Ovary (tissue), 9 donors: ENCODE results near the gene UBAC1. TPM values are rescaled to one million over a fixed set of nuclear protein-coding genes. Genes with fewer than 3 reads are reported as not detected.

Experiments
- DNase-seq, 5 donors: peaks; one replicate each; pipeline ENCODE4 v3.0.0-alpha.2; 2019 to 2020
- H3K27ac ChIP-seq, 2 donors: fragments of 200-600 bp; one replicate each; pipeline versions ENCODE4 v1.5.1 to v1.8.0; 2019 to 2022
- H3K27me3 ChIP-seq: fragments of 200-600 bp; one replicate; pipeline ENCODE4 v1.8.0; 2022
- H3K36me3 ChIP-seq: fragments of 200-600 bp; sonication (generic); one replicate; pipeline ENCODE4 v1.5.1; 2019
- H3K4me1 ChIP-seq: one replicate; pipeline ENCODE4 v1.8.1; 2013; ENCODE audit warnings: mild to moderate bottlenecking, moderate library complexity; ENCODE audit not compliant: insufficient read depth
- H3K4me3 ChIP-seq: fragments of 200-600 bp; sonication (generic); one replicate; pipeline ENCODE4 v1.5.1; 2017
- H3K9me3 ChIP-seq, 2 donors: fragments of 200-600 bp in 1 of 2; sonication (generic) in 1 of 2; one replicate each; pipeline versions ENCODE4 v1.5.1 to v1.8.1; 2013 to 2019; ENCODE audit warnings: mild to moderate bottlenecking in 1 of 2, moderate library complexity in 1 of 2
- CTCF ChIP-seq, 3 donors: fragments of 450-650 bp in 2 of 3; fragments of 200-600 bp in 1 of 3; IDR thresholded peaks; one replicate each; pipeline versions ENCODE4 v1.5.1 to v1.8.0; 2016 to 2022; ENCODE audit warnings: antibody characterized with exemption in 3 of 3, mild to moderate bottlenecking in 1 of 3
- EP300 ChIP-seq: sonication (generic); formaldehyde crosslinking; IDR thresholded peaks from one replicate; pipeline ENCODE4 v1.6.1; 2017; ENCODE audit warnings: antibody characterized with exemption
- POLR2A ChIP-seq: fragments of 450-650 bp; IDR thresholded peaks from one replicate; pipeline ENCODE4 v1.6.1; 2017; ENCODE audit warnings: antibody characterized with exemption, mild to moderate bottlenecking, moderate library complexity
- WGBS, 3 donors: extraction: QIAGEN DNeasy Blood & Tissue Kit in 1 of 3; methylation state at CpG; one replicate each; pipeline versions ENCODE4 v1.1.5 to v1.1.7; 2013 to 2017; 5-methylcytosine and 5-hydroxymethylcytosine counted together
- intact Hi-C, 4 donors: fragments of 100-400 bp; cut with DNase I; formaldehyde crosslinking; loops; one replicate each; pipeline versions ENCODE4 v1.11.0 to v1.15.1; 2022 to 2023
- polyA plus RNA-seq, 2 donors: library from polyadenylated mRNA; stranded (reverse); fragments of 200-250 nt in 1 of 2; fragments of 350-450 nt in 1 of 2; fragmentation: Illumina TruSeq in 1 of 2; extraction: RNeasy Lipid Tissue Mini Kit (QIAGEN cat#74804) in 1 of 2; gene quantifications; one replicate each; pipeline ENCODE4 v1.2.3, GENCODE V29; 2013 to 2014
- total RNA-seq, 7 donors: library from RNA; depleted of rRNA in 2 of 7; stranded (reverse); fragments of >200 nt in 2 of 7; fragmentation: NEBNext Ultra II Directional in 3 of 7; extraction: Animal tissue kit (Norgen Biotek cat#: 25700) in 3 of 7; gene quantifications; one replicate each; pipeline versions ENCODE4 v1.1.0 to v1.2.4, GENCODE V29; 2016 to 2023
- donor health status: DM: no; HTN: no; CAD: no; lungs with moderate emphysema.
- donor health status: DM: no; HTN: no; CAD: no.
- donor health status: Bipolar disorder and iron deficiency.
- donor health status: DM: yes; HTN: yes; CAD: no.
- donor health status: DM: no; HTN: no; CAD: no.
- donor health status: DM: yes; HTN: yes; CAD: no.

Gene UBAC1
- total and polyA plus RNA-seq, 9 donors: 19.7 to 42.0 (median 33.4) TPM

GRCh38 chr9:135910757-135911156, 50.4 kb downstream of the UBAC1 start:
- Histone ChIP-seq H3K27ac (no peak overlapping the region), H3K27me3 (no peaks in the 10 kb centered on the region), H3K4me1 (peaks cover 6% of the 10 kb centered on the region), H3K4me3 (no peak overlapping the region), H3K36me3 (no peaks in the 10 kb centered on the region), H3K9me3 (peaks cover 0 to 5% of the 10 kb centered on the region in 2 donors)
- intact Hi-C loops: no loop called here
- peak in 1 of 5 donors; percentile 24 for DNase-seq
- TF ChIP-seq CTCF (IDR thresholded peaks at IDR 0.05) (no peak), EP300 (no peak), POLR2A (no peak)
- 96 to 100% (median 97%) methylated on average over 9 of the region's 9 CpGs for WGBS, 3 donors

GRCh38 chr9:135910216-135910615, 51.0 kb downstream of the UBAC1 start:
- WGBS, 3 donors: 97 to 98% (median 98%) methylated on average over 2 of the region's 2 CpGs
- TF ChIP-seq EP300: no peak
- TF ChIP-seq POLR2A: no peak
- TF ChIP-seq CTCF (IDR thresholded peaks at IDR 0.05): no peak
- Histone ChIP-seq H3K9me3 (peaks cover 0 to 5% of the 10 kb centered on the region in 2 donors), H3K36me3 (no peaks in the 10 kb centered on the region), H3K27ac (no peak overlapping the region), H3K4me1 (peaks cover 10% of the 10 kb centered on the region), H3K27me3 (no peaks in the 10 kb centered on the region), H3K4me3 (no peak overlapping the region)
- intact Hi-C loops: no loop called here
- DNase-seq: no peak

- TF ChIP-seq EP300 (no peak), POLR2A (no peak), CTCF (IDR thresholded peaks at IDR 0.05) (no peak)
- peak in 2 of 5 donors; percentile 4 to 19 for DNase-seq
- Histone ChIP-seq H3K36me3 (no peaks in the 10 kb centered on the region), H3K4me3 (no peak overlapping the region), H3K27ac (no peak overlapping the region), H3K4me1 (peaks cover 10% of the 10 kb centered on the region), H3K9me3 (peaks cover 0 to 5% of the 10 kb centered on the region in 2 donors), H3K27me3 (no peaks in the 10 kb centered on the region)
- WGBS, 3 donors: 98 to 99% (median 99%) methylated on average over 6 of the region's 6 CpGs
- intact Hi-C loops: no loop called here
Observed at GRCh38 chr9:135909371-135909770, 51.8 kb downstream of the UBAC1 start.

GRCh38 chr9:135908754-135909204, 52.4 kb downstream of the UBAC1 start:
- TF ChIP-seq POLR2A: no peak
- TF ChIP-seq CTCF (IDR thresholded peaks at IDR 0.05): no peak
- Histone ChIP-seq H3K36me3 (no peaks in the 10 kb centered on the region), H3K4me1 (peaks cover 10% of the 10 kb centered on the region), H3K27me3 (no peaks in the 10 kb centered on the region), H3K4me3 (no peak overlapping the region), H3K9me3 (peaks cover 0 to 5% of the 10 kb centered on the region in 2 donors), H3K27ac (no peak overlapping the region)
- intact Hi-C loops: no loop called here
- WGBS, 3 donors: 84 to 91% (median 85%) methylated on average over 12 of the region's 12 CpGs
- DNase-seq: peak in 2 of 5 donors; percentile 21 to 40
